Glutamatergic neuron (in vitro differentiated cells): ENCODE data around the gene RTL5. TPM values are rescaled to one million over a fixed set of nuclear protein-coding genes. Genes with fewer than 3 reads are reported as not detected.
"Not testable (repeated sequence)": the region's sequence is repeated elsewhere in the genome, so short reads cannot be mapped to it uniquely, and the experiment has no call there.

Experiments
- DNase-seq: peaks from one replicate; pipeline ENCODE4 v3.0.0; 2022
- H3K27ac Mint-ChIP-seq: one replicate; pipeline ENCODE4 v1.8.0; 2020; ENCODE audit warnings: mild to moderate bottlenecking, mixed read lengths, inconsistent platforms; ENCODE audit not compliant: unreplicated experiment
- H3K27me3 Mint-ChIP-seq: one replicate; pipeline ENCODE4 v1.8.0; 2020; ENCODE audit warnings: mild to moderate bottlenecking, moderate library complexity, mixed read lengths, inconsistent platforms; ENCODE audit not compliant: unreplicated experiment
- H3K36me3 Mint-ChIP-seq: one replicate; pipeline ENCODE4 v1.8.0; 2020; ENCODE audit warnings: mild to moderate bottlenecking, mixed read lengths, inconsistent platforms; ENCODE audit not compliant: unreplicated experiment
- H3K4me1 Mint-ChIP-seq: one replicate; pipeline ENCODE4 v1.8.0; 2020; ENCODE audit warnings: mild to moderate bottlenecking, low read depth, mixed read lengths, inconsistent platforms; ENCODE audit not compliant: unreplicated experiment
- H3K4me3 Mint-ChIP-seq: one replicate; pipeline ENCODE4 v1.8.0; 2020; ENCODE audit warnings: mild to moderate bottlenecking, mixed read lengths, inconsistent platforms; ENCODE audit not compliant: unreplicated experiment
- H3K9me3 Mint-ChIP-seq: one replicate; pipeline ENCODE4 v1.8.0; 2020; ENCODE audit warnings: mild to moderate bottlenecking, moderate library complexity, mixed read lengths, inconsistent platforms; ENCODE audit not compliant: unreplicated experiment
- CTCF ChIP-seq: fragments of 200-600 bp; sonication (generic); IDR thresholded peaks from one replicate; pipeline ENCODE4 v1.5.0; 2021; ENCODE audit not compliant: partially characterized antibody, unreplicated experiment
- long read RNA-seq: library from polyadenylated mRNA; unstranded; transcript quantifications from one replicate; pipeline ENCODE4 v2.0.0, GENCODE V29; 2020; ENCODE audit not compliant: unreplicated experiment
- total RNA-seq: library from RNA; stranded (reverse); fragmentation: NEBNext Ultra II Directional; extraction: Animal tissue kit (Norgen Biotek cat#: 25700); gene quantifications from one replicate; pipeline ENCODE4 v1.2.1, GENCODE V29; 2021; ENCODE audit not compliant: unreplicated experiment

RTL5 gene
- 18.2 TPM for total RNA-seq
- long read RNA-seq = 0 reads

- DNase-seq = peak; percentile 80
- Mint-ChIP-seq H3K4me3 (peak within 1 kb of the TSS; percentile 85), H3K36me3 (peaks cover 16% of the 10 kb centered on the region), H3K27me3 (peaks cover 6% of the 10 kb centered on the region), H3K9me3 (peaks cover 3% of the 10 kb centered on the region), H3K27ac (peak within 1 kb of the TSS; percentile 78), H3K4me1 (peaks cover 5% of the 10 kb centered on the region)
- TF ChIP-seq CTCF = no peak
These were observed at the start of gene RTL5 for GRCh38 chrX:72131317-72132294. Gene RTL5, minus strand, starts transcription at chrX:72131915.

GRCh38 chrX:72180539-72180938 lies 48.8 kb upstream of the RTL5 start:
- H3K27ac Mint-ChIP-seq = no peak overlapping the region
- H3K4me3 Mint-ChIP-seq = no peak overlapping the region
- no peak for TF ChIP-seq CTCF

GRCh38 chrX:72176981-72177380 lies 45.3 kb upstream of the RTL5 start:
- Mint-ChIP-seq H3K36me3 (no peaks in the 10 kb centered on the region), H3K4me3 (no peak overlapping the region), H3K4me1 (peaks cover 4% of the 10 kb centered on the region), H3K9me3 (peaks cover 11% of the 10 kb centered on the region), H3K27me3 (no peaks in the 10 kb centered on the region), H3K27ac (no peak overlapping the region)
- TF ChIP-seq CTCF = no peak
- DNase-seq = no peak

More at GRCh38 chrX:72180539-72180938, 48.8 kb upstream of the RTL5 start:
- Mint-ChIP-seq H3K36me3 (no peaks in the 10 kb centered on the region), H3K27me3 (no peaks in the 10 kb centered on the region), H3K9me3 (peaks cover 9% of the 10 kb centered on the region), H3K4me1 (peaks cover 4% of the 10 kb centered on the region)
- DNase-seq = no peak

- H3K27me3 Mint-ChIP-seq, H3K4me3 Mint-ChIP-seq, H3K27ac Mint-ChIP-seq, DNase-seq, H3K36me3 Mint-ChIP-seq, H3K4me1 Mint-ChIP-seq: not testable (repeated sequence)
- H3K9me3 Mint-ChIP-seq = peaks cover 11% of the 10 kb centered on the region
These were observed 44.6 kb upstream of the RTL5 start for GRCh38 chrX:72176289-72176688.

- Mint-ChIP-seq H3K27me3 (no peaks in the 10 kb centered on the region), H3K4me3 (no peak overlapping the region), H3K27ac (no peak overlapping the region), H3K9me3 (peaks cover 2% of the 10 kb centered on the region), H3K4me1 (no peaks in the 10 kb centered on the region), H3K36me3 (no peaks in the 10 kb centered on the region)
- TF ChIP-seq CTCF = no peak
- DNase-seq = no peak
These were observed 37.5 kb upstream of the RTL5 start for GRCh38 chrX:72169008-72169728.
